D341Med (cell line): ENCODE measurements around the gene NXPE2.

Experiments used
- DNase-seq: peaks from one replicate; pipeline ENCODE4 v3.0.0; 2012; ENCODE audit warnings: low spot score

Gene NXPE2

DNA sequence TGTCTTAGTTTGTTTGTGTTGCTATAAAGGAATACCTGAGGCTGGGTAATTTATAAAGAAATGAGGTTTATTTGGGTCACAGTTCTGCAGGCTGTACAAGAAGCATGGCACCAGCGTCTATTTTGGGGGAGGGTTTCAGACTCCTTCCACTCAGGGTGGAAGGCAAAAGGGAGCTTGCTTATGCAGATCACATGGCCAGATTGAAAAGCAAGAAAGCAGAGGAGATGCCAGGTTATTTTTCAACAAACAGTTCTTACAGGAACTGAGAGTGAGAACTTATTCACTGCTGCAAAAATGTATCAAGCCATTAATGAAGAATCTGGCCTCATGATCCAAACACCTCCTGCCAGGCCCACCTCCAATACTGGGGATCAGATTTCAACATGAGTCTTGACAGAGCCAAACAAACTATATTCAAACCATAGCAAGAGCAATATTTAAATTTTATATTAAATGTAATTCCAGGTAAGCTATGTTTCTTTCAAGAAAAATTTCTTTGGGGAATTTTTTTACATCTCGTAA, 66.9 kb downstream of the NXPE2 start:
- DNase-seq: no peak

DNA sequence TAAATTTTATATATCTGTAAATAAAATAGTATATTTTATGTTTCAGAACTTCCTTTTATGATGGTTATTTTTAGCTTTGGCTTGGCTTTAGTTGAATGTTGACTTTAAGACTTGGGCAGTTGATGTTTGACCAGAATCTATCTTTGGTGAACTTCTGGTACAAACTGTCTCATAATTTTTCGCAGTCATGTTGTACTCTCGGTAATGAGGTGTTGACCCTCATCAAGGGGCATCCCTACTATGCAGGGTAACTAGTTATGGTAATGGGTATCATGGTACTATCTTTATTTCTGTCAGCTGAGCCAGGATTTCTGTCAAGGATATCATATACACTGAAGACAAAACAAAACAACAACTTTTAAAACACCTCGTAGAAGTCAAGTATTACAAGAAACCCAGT, 67.7 kb downstream of the NXPE2 start:
- DNase-seq: no peak
